HG03558 (cell line): ENCODE measurements around the gene GPC6.

Experiments used
- ATAC-seq: cut with Tn5 transposase; IDR thresholded peaks from one replicate; pipeline ENCODE4 v1.9.1; 2021; ENCODE audit warnings: moderate number of reproducible peaks; ENCODE audit not compliant: unreplicated experiment; ENCODE audit errors: extremely low read depth

The GPC6 gene

GRCh38 chr13:93539914-93540313 is 313.3 kb downstream of the GPC6 start:
- ATAC-seq, result no peak

- no peak for ATAC-seq
Observed at GRCh38 chr13:93547886-93548285, 321.3 kb downstream of the GPC6 start.

GRCh38 chr13:93549326-93550005 is 322.9 kb downstream of the GPC6 start:
- no peak for ATAC-seq

- ATAC-seq, result no peak
Observed at GRCh38 chr13:93550236-93550635, 323.6 kb downstream of the GPC6 start.

- ATAC-seq, result no peak
Observed at GRCh38 chr13:93552596-93552995, 326.0 kb downstream of the GPC6 start.

- ATAC-seq, result no peak
Observed at GRCh38 chr13:93554514-93554913, 327.9 kb downstream of the GPC6 start.

- ATAC-seq, result no peak
Observed at GRCh38 chr13:93558637-93559036, 332.0 kb downstream of the GPC6 start.

GRCh38 chr13:93559718-93560117 is 333.1 kb downstream of the GPC6 start:
- ATAC-seq, result no peak

- ATAC-seq, result no peak
Observed at GRCh38 chr13:93561576-93562225, 335.1 kb downstream of the GPC6 start.

GRCh38 chr13:93562676-93563075 is 336.1 kb downstream of the GPC6 start:
- no peak for ATAC-seq

- no peak for ATAC-seq
Observed at GRCh38 chr13:93577105-93577504, 350.5 kb downstream of the GPC6 start.

- ATAC-seq, result no peak
Observed at GRCh38 chr13:93589788-93590187, 363.2 kb downstream of the GPC6 start.

- ATAC-seq, result no peak
Observed at GRCh38 chr13:93603043-93603442, 376.4 kb downstream of the GPC6 start.

- no peak for ATAC-seq
Observed at GRCh38 chr13:93614776-93615175, 388.2 kb downstream of the GPC6 start.

GRCh38 chr13:93620181-93620765 is 393.7 kb downstream of the GPC6 start:
- no peak for ATAC-seq

GRCh38 chr13:93621051-93621450 is 394.4 kb downstream of the GPC6 start:
- ATAC-seq, result no peak

- ATAC-seq, result no peak
Observed at GRCh38 chr13:93621966-93622365, 395.4 kb downstream of the GPC6 start.

GRCh38 chr13:93624311-93624777 is 397.7 kb downstream of the GPC6 start:
- ATAC-seq, result no peak

- no peak for ATAC-seq
Observed at GRCh38 chr13:93625536-93625935, 398.9 kb downstream of the GPC6 start.

- no peak for ATAC-seq
Observed at GRCh38 chr13:93628136-93628797, 401.7 kb downstream of the GPC6 start.

- ATAC-seq, result no peak
Observed at GRCh38 chr13:93635616-93636032, 409.0 kb downstream of the GPC6 start.
